Endometrial microvascular endothelial cells (primary cell): Measurements from ENCODE around the gene STRA8. TPM values are rescaled to one million over a fixed set of nuclear protein-coding genes. Genes with fewer than 3 reads are reported as not detected.

Experiments
- in situ Hi-C: cut with HindIII; loops from 2 replicates; pipeline ENCODE4 v1.10.0; 2017; ENCODE audit warnings: low sequenced_read_pairs, low pct_unique_long_range_greater_than_20kb; ENCODE audit errors: inconsistent ontology term
- total RNA-seq: library from RNA; depleted of rRNA; stranded (reverse); fragments of >200 nt; gene quantifications from one replicate; pipeline ENCODE4 v1.2.3, GENCODE V29; 2015; ENCODE audit errors: inconsistent ontology term

Gene STRA8, protein sequence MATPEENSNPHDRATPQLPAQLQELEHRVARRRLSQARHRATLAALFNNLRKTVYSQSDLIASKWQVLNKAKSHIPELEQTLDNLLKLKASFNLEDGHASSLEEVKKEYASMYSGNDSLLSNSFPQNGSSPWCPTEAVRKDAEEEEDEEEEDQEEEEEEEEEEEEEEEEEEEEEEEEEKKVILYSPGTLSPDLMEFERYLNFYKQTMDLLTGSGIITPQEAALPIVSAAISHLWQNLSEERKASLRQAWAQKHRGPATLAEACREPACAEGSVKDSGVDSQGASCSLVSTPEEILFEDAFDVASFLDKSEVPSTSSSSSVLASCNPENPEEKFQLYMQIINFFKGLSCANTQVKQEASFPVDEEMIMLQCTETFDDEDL
- total RNA-seq, result not detected

DNA sequence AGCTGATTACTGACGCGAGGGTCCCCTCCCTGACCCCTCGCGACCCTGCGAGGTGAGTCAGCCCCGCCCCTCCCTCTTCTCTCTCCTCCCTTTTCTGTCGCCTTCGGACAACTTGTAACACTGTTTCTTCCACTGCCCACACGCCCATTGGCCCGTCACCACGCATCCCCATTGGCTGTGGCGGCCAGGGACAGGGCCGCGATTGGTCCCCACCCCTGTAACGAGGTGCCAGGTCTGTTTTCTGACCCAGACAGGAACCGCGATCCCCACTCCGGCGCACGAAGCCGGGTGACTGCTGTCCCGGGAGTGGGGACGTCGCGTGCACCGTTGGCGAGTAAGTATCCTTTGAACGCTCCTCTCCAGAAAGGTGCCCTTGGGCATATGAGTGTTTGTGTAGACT lies at the start of gene STRA8:
Gene STRA8, plus strand, starts transcription at position 269 of the 400 bp plus-strand sequence. CDS start 6,687 bp downstream, outside the sequence.
- in situ Hi-C loops, result no loop called here

GRCh38 chr7:135184254-135184841 lies 49.3 kb upstream of the STRA8 start:
- in situ Hi-C loops, result no loop called here

GRCh38 chr7:135185471-135186260 lies 48.0 kb upstream of the STRA8 start:
- in situ Hi-C loops, result no loop called here

- in situ Hi-C loops, result no loop called here
Observed at GRCh38 chr7:135186261-135186540, 47.4 kb upstream of the STRA8 start.

- in situ Hi-C loops, result no loop called here
Observed at GRCh38 chr7:135186841-135187253, 46.8 kb upstream of the STRA8 start.

GRCh38 chr7:135188298-135188984 lies 45.2 kb upstream of the STRA8 start:
- in situ Hi-C loops, result no loop called here

DNA sequence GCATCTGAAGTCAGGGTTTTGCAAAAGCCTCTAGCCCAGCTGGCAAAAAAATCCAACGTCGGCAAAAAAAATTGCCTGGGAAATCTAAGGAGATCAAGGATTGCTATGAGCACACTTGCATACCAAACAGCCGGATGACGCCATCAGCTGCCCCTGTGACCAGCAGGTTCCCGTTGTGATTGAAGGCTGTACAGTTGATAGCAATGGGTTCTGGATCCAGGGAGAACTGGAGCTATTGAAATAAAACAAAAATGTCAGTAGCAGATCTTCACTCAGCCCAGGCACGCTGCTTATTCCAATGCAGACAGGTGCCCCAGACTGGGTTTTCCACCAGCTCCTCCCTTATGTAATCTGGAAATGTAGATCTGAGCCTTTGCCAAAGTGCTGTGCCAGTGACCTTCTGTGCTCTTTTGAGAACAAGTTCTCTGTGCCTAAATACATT lies 44.4 kb upstream of the STRA8 start:
- in situ Hi-C loops, result no loop called here

GRCh38 chr7:135189961-135190360 lies 43.7 kb upstream of the STRA8 start:
- in situ Hi-C loops, result no loop called here

GRCh38 chr7:135190703-135191102 lies 42.9 kb upstream of the STRA8 start:
- in situ Hi-C loops, result no loop called here

DNA sequence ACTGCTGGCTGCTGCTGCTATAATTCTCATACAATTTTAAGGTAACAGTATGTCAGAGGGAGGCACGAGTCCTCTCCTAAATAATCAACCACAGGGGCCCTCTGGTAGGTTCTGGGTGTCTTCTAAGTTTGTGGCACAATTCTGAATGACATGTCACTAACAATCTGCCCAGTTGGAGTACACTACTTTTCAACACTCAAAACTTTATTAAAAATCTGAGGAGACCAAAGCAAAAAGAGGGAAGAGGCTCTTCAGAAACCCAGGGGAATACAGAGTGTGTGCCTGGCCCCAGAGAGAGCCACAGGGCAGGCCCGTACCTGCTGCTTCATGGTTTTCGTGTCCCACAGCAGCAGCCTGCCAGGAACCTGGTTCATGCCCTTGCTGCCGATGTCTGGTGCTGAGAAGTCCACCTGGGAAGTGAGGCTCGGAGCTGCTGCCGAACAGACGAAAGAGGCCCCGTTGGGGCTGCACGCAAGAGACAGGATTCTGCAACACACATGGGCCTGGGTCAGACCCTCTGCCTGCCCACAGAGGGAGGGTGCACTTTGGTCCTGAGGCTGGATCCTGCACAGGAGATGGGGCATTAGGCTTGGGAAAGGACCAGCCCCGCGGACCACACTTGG lies 40.6 kb upstream of the STRA8 start:
- in situ Hi-C loops, result no loop called here

- in situ Hi-C loops, result no loop called here
Observed at GRCh38 chr7:135193615-135194081, 40.0 kb upstream of the STRA8 start.

DNA sequence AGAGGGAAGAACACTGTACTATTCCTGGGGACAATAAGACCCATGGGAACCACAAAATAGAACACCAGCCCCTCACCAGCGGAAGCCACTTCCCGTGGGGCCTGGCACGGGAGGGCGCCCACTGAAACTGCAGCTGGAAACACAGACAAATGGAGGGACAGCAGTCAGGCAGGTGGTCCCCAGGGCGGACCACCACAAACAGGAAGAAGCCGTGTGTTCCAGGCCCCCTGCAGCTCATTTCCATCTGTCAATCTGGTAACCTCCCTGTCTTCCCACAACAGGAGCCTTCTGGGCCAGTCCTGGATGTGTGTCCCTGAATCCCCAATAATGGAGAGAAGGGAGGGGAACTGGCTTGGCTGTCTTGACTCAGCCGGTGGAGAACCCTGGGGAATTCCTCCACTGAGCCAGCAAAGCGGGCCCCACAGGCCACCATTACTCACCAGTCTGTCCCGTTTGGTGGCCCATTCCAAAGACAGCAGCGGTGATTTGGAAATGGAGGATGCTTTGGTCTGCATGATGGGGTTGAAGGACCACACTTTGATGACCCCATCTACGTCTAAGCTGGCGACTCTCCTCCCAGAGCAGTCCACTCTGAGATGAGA lies 39.0 kb upstream of the STRA8 start:
- in situ Hi-C loops, result no loop called here

DNA sequence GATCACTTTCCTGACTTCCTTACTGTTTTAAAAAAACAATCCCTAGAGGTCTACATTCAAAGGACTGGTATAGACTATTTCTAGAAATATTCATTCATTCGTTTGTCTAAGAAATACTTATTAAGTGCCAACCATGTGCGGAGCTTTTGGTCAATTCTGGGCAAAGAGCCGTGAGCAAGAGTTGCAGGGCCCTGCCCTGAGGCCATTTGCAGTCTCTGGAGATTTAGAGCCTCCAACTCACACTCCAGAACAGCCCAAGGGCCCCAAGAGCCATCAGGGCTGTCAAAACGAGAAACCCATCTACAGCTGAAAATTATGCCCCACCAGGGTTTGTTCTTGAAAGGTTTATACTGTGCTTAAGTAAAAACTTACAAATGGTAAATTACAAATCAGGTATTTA lies 38.5 kb upstream of the STRA8 start:
- in situ Hi-C loops, result no loop called here

DNA sequence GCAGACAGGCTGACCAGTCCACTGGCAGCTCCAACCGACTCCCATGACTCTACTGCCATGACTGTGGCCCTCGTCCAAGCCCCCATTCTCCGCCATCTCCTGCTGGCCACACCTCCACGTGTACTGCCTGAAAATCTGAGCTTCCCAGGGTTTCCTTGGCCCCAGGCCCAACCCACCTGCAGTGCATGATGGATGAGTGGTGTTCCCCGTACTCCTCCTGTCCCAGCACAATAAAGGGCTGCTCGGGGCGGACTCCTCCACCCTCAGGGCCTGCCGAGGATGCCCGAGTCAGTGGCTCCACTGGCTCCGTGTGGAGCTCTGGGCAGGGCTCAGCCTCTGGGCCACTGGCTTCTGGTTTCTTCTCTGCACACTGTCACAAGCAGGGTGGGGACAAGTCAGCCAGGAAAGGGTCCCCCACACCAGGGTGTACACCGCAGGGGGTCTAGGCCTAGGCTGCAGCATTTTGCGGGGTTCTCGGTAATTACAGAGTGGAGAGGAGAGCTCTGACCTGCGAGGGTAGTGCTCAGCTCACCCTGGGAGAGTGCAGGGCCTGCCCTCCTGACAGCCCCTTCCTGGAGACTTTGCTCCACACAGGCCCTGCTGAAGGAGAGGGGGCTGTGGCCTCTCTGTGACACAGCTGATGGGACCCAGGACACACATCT lies 37.5 kb upstream of the STRA8 start:
- in situ Hi-C loops, result no loop called here

DNA sequence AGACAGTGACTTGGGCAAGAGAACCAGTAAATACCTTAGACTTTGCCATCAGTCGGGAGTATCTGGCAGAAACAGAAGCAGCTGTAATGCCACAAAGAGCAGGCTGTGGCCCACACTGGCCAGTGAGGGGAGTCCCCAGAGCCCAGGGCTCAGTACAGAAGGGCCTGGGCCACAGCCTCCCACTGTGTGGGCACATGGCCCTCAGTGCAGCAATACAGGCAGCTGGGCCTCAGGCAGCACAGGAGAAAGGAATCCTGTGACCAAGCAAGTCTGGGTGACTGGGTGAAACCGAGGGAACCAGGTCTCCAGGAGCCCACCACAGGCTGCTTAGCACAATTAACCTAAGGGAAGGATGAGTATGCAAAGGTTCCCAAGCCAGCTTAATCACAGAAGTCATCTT lies 36.3 kb upstream of the STRA8 start:
- in situ Hi-C loops, result no loop called here

DNA sequence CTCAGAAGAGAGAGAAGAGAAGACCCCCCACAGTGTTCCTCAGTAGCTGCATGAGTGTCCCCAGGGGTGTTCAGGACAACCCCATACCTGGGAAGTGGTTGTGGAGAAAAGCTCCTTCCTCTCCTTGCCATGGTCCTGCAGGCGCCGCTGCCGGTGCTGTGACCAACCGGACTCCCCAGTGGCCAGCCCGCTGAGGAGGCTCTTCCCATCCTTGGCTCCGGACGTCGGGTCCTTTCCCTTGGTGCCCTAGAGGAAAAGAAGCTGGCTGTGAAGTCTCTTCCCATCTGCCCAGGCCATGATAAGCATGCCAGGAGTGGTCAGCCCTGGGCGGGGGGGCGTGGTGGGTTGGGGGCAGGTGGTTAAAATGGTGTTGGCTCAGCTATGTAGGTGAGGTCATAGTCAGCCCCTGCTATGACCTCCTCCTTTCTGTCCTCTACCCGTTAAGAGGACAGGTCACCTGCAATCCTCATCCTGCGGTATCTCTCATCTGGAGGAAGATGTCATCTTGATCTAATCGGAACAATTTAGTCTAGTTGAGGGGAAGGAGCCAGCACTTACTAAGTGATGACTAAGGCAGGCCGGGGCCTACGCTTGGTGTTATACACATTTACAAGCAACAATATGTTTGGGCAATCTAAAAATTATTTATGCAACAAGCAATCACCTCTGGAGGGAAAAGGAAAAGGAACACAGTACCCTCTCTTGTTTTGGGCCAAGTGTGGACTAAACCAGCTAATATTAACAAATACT lies 35.6 kb upstream of the STRA8 start:
- in situ Hi-C loops, result no loop called here

DNA sequence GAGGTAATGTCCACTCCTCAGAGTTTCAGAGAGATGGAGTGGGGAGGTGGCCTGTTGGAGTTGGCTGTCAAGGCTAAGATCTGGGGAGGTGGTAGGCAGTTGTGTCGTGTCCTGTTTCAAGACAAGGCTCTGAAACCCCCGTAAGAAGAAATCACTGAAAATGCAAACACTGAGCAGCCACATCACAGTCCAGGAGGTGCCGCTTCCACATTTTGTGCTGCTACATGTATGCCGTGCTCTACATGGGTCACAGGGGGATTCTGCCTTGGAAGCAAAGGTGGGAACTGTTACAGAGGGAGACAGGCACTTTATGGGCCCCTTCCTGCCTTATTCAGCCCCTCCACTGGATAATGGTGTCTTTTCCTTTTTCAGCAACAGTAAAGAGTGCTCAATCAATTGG lies 34.2 kb upstream of the STRA8 start:
- in situ Hi-C loops, result no loop called here
